ENCODE results near the gene HNRNPAB. TPM values are rescaled to one million over a fixed set of nuclear protein-coding genes. Genes with fewer than 3 reads are reported as not detected.
"Not testable (repeated sequence)": the region's sequence is repeated elsewhere in the genome, so short reads cannot be mapped to it uniquely, and the experiment has no call there.

Gene HNRNPAB
- total and polyA plus RNA-seq, 9 of the 15 experiments (the other 6 are each of a cell fraction or from before 2014, with no cell fraction given): 34.6 to 425 (median 236) TPM

DNA sequence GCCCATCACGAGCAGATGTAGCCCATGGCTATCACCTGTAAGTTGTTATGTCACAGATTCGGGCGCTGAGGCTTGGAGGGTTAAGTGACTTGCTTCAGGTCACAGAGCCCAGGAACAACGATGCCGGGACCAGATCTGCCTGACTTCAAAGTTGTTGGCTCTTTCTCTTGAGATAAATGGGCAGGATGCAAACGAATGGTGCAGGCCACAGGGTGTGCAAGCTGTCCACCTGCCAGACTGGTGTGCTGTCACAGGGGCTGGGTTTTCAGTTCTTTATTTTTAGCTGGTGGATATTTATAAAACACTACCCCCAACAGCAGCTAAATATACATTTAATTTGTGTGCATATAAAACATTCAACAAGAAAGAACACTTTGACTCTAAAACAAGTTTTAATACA lies 45.9 kb downstream of the HNRNPAB start:
- BruUV-seq (replicated peaks): no TSS peak
- no peak overlapping the region for H3K4me2 ChIP-seq (ENCODE audit: insufficient read depth, low read length)
- H2AFZ ChIP-seq (ENCODE audit: low read depth, low read length): no peak overlapping the region
- in situ Hi-C loops (cut with MboI): no loop called here
- no peak for FAIRE-seq
- ATAC-seq: no peak
- H3K27ac ChIP-seq (ENCODE audit: extremely low read depth, low read depth, low read length): no peak overlapping the region
- peaks cover 0 to 9% of the 10 kb centered on the region in 2 experiments; a peak in 2 of 5 replicates for H3K4me1 ChIP-seq (replicated peaks in 1 of 2; ENCODE audit: control insufficient read depth in 2 of 2, insufficient read depth in 2 of 2, low read length in 2 of 2)
- no peaks in the 10 kb centered on the region for H3K36me3 ChIP-seq (ENCODE audit: control insufficient read depth, insufficient read depth, low read length)
- ChIA-PET POLR2A (interaction anchor here (0.9 to 1.7 kb wide), 3 partner anchors 8 to 67 kb away, joined by 3 to 5 read pairs (median 3); no protein-coding TSS in a partner anchor), CTCF (ENCODE audit: low intra/inter-chr PET ratio) (no interaction called here)
- peaks cover 16 to 62% of the 10 kb centered on the region in 2 experiments; a peak in 3 of 5 replicates for H3K27me3 ChIP-seq (ENCODE audit: control insufficient read depth in 2 of 2, insufficient read depth in 2 of 2, low read length in 2 of 2)
- TF ChIP-seq CREBBP (IDR thresholded peaks at IDR 0.05; ENCODE audit: low read depth, low read length) (no peak), ZNF561 (CRISPR knock-in tag; conservative IDR thresholded peaks at IDR 0.05) (no peak), DIDO1 (tag; IDR thresholded peaks at IDR 0.05; ENCODE audit: low read depth) (no peak)
- TF ChIP-seq, protein P1, sequence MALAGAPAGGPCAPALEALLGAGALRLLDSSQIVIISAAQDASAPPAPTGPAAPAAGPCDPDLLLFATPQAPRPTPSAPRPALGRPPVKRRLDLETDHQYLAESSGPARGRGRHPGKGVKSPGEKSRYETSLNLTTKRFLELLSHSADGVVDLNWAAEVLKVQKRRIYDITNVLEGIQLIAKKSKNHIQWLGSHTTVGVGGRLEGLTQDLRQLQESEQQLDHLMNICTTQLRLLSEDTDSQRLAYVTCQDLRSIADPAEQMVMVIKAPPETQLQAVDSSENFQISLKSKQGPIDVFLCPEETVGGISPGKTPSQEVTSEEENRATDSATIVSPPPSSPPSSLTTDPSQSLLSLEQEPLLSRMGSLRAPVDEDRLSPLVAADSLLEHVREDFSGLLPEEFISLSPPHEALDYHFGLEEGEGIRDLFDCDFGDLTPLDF (CRISPR knock-in tag; IDR thresholded peaks at IDR 0.05): no peak
- H3K79me2 ChIP-seq (ENCODE audit: control insufficient read depth, insufficient read depth, low read length): no peaks in the 10 kb centered on the region
- no peaks in the 10 kb centered on the region for H3K9me3 ChIP-seq (replicated peaks; ENCODE audit: control insufficient read depth, insufficient read depth, low read depth, low read length)
- DNase-seq (ENCODE audit: extremely low read depth in 1 of 4, low spot score in 3 of 4): no peak
- H3K4me3 ChIP-seq: no peak overlapping the region
- no peaks in the 10 kb centered on the region for H3K9me1 ChIP-seq (ENCODE audit: control insufficient read depth, insufficient read depth, low read length)
- intact Hi-C loops (cut with micrococcal nuclease): no loop called here
- H3K9ac ChIP-seq (ENCODE audit: insufficient read depth in 1 of 2, low read depth in 2 of 2, low read length in 2 of 2): no peak overlapping the region
- H4K20me1 ChIP-seq (replicated peaks; ENCODE audit: control insufficient read depth, insufficient read depth, low read length): no peaks in the 10 kb centered on the region
- 5% methylated on average over 6 of the region's 6 CpGs for WGBS (ENCODE audit: insufficient coverage, low coverage, missing lambda C conversion rate)

DNA sequence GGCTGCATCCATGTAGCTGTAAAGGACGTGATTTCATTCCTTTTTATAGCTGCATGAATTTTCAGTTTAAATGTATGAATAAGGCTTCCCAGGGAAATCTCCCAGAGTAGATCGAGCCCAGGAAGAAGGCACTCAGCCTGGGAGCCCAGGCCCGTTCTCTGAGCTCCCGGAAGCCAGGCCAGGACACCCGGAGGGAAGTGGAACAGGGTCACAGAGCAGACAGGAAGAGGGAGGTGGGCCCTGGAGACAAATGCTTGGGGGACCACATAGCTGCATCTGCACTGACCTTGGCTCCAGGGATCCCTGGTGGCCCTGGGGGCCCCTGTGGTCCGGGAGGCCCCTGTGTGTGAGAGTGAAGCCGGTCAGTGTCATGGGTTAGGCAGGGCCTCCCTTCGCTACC lies 47.9 kb downstream of the HNRNPAB start:
- no peak overlapping the region for H2AFZ ChIP-seq (ENCODE audit: low read depth, low read length)
- no peak for FAIRE-seq
- BruUV-seq (replicated peaks): no TSS peak

GRCh38 chr5:178253632-178254031 lies 49.3 kb downstream of the HNRNPAB start:
- H3K9me3 ChIP-seq (replicated peaks; ENCODE audit: control insufficient read depth, insufficient read depth, low read depth, low read length); CTCF ChIA-PET (ENCODE audit: low intra/inter-chr PET ratio); H3K79me2 ChIP-seq (ENCODE audit: control insufficient read depth, insufficient read depth, low read length); BruUV-seq (replicated peaks); ATAC-seq; H3K9ac ChIP-seq (ENCODE audit: insufficient read depth in 1 of 2, low read depth in 2 of 2, low read length in 2 of 2); H2AFZ ChIP-seq (ENCODE audit: low read depth, low read length); in situ Hi-C loops (cut with MboI); H3K4me3 ChIP-seq; H3K4me2 ChIP-seq (ENCODE audit: insufficient read depth, low read length); H3K36me3 ChIP-seq (ENCODE audit: control insufficient read depth, insufficient read depth, low read length); H4K20me1 ChIP-seq (replicated peaks; ENCODE audit: control insufficient read depth, insufficient read depth, low read length); H3K27ac ChIP-seq (ENCODE audit: extremely low read depth, low read depth, low read length); H3K9me1 ChIP-seq (ENCODE audit: control insufficient read depth, insufficient read depth, low read length); intact Hi-C loops (cut with micrococcal nuclease); DNase-seq (ENCODE audit: extremely low read depth in 1 of 4, low spot score in 3 of 4); FAIRE-seq: not testable (repeated sequence)
- peaks cover 10 to 66% of the 10 kb centered on the region in 2 experiments; a peak in 3 of 5 replicates for H3K27me3 ChIP-seq (ENCODE audit: control insufficient read depth in 2 of 2, insufficient read depth in 2 of 2, low read length in 2 of 2)
- POLR2A ChIA-PET: interaction anchor here (1.1 to 1.5 kb wide), 2 partner anchors 13 to 15 kb away, joined by 3 to 6 read pairs; no protein-coding TSS in a partner anchor
- peaks cover 0 to 19% of the 10 kb centered on the region in 2 experiments; a peak in 2 of 5 replicates for H3K4me1 ChIP-seq (replicated peaks in 1 of 2; ENCODE audit: control insufficient read depth in 2 of 2, insufficient read depth in 2 of 2, low read length in 2 of 2)
- WGBS (ENCODE audit: insufficient coverage, low coverage, missing lambda C conversion rate): 30% methylated on average over 16 of the region's 18 CpGs

More for the DNA sequence above, 47.9 kb downstream of the HNRNPAB start:
- WGBS (ENCODE audit: insufficient coverage, low coverage, missing lambda C conversion rate): 20% methylated on average over 6 of the region's 8 CpGs
- peaks cover 0 to 21% of the 10 kb centered on the region in 2 experiments; a peak in 2 of 5 replicates for H3K4me1 ChIP-seq (replicated peaks in 1 of 2; ENCODE audit: control insufficient read depth in 2 of 2, insufficient read depth in 2 of 2, low read length in 2 of 2)
- no peaks in the 10 kb centered on the region for H3K36me3 ChIP-seq (ENCODE audit: control insufficient read depth, insufficient read depth, low read length)
- ATAC-seq (no peak), DNase-seq (ENCODE audit: extremely low read depth in 1 of 4, low spot score in 3 of 4) (no peak)
- H4K20me1 ChIP-seq (replicated peaks; ENCODE audit: control insufficient read depth, insufficient read depth, low read length): no peaks in the 10 kb centered on the region
- ChIA-PET POLR2A (interaction anchor here (0.6 to 1.5 kb wide), 6 partner anchors 8 to 480 kb away, joined by 3 to 6 read pairs (median 3); no protein-coding TSS in a partner anchor), CTCF (ENCODE audit: low intra/inter-chr PET ratio) (no interaction called here)
- in situ Hi-C loops (cut with MboI) (no loop called here), intact Hi-C loops (cut with micrococcal nuclease) (no loop called here)
- H3K27me3 ChIP-seq (ENCODE audit: control insufficient read depth in 2 of 2, insufficient read depth in 2 of 2, low read length in 2 of 2): peaks cover 16 to 74% of the 10 kb centered on the region in 2 experiments; a peak in 3 of 5 replicates
- no peak overlapping the region for H3K4me3 ChIP-seq
- H3K79me2 ChIP-seq (ENCODE audit: control insufficient read depth, insufficient read depth, low read length): no peaks in the 10 kb centered on the region
- H3K4me2 ChIP-seq (ENCODE audit: insufficient read depth, low read length): no peak overlapping the region
- H3K9me1 ChIP-seq (ENCODE audit: control insufficient read depth, insufficient read depth, low read length): no peaks in the 10 kb centered on the region
- H3K9ac ChIP-seq (ENCODE audit: insufficient read depth in 1 of 2, low read depth in 2 of 2, low read length in 2 of 2): peak overlapping the region in 1 of 2 experiments; percentile 68; a peak in 1 of 4 replicates
- no peak overlapping the region for H3K27ac ChIP-seq (ENCODE audit: extremely low read depth, low read depth, low read length)
- H3K9me3 ChIP-seq (replicated peaks; ENCODE audit: control insufficient read depth, insufficient read depth, low read depth, low read length): no peaks in the 10 kb centered on the region
- no peak for TF ChIP-seq SOX6 (IDR thresholded peaks at IDR 0.05)

Measured in K562 (cell line).